SK-N-SH treated with all-trans-retinoic acid at 6 μM for 48 hours (cell line): Measurements from ENCODE around the gene AURKB.

Source experiments
- ARNTL ChIP-seq: fragments of 450-650 bp; formaldehyde crosslinking; IDR thresholded peaks from 2 replicates; pipeline ENCODE4 v1.5.0; 2020; ENCODE audit warnings: low read depth, mild to moderate bottlenecking, moderate library complexity, borderline replicate concordance
- CSDC2 ChIP-seq: fragments of 250-450 bp; sonication (Bioruptor Pico); IDR thresholded peaks from 2 replicates; pipeline ENCODE4 v1.5.0; 2020; ENCODE audit warnings: mild to moderate bottlenecking, moderate library complexity
- GLIS3 ChIP-seq: fragments of 250-450 bp; sonication (Bioruptor Pico); IDR thresholded peaks from 2 replicates; pipeline ENCODE4 v1.5.0; 2020; ENCODE audit warnings: mild to moderate bottlenecking, moderate library complexity
- ISL1 ChIP-seq: fragments of 250-450 bp; sonication (Bioruptor Pico); IDR thresholded peaks from 2 replicates; pipeline ENCODE4 v2.1.2; 2022; ENCODE audit warnings: mild to moderate bottlenecking, moderate library complexity
- PPARA ChIP-seq: fragments of 250-450 bp; sonication (Bioruptor Pico); IDR thresholded peaks from 2 replicates; pipeline ENCODE4 v1.5.0; 2020; ENCODE audit warnings: mild to moderate bottlenecking, borderline replicate concordance
- TCF4 ChIP-seq: fragments of 250-450 bp; sonication (Bioruptor Pico); IDR thresholded peaks from 2 replicates; pipeline ENCODE4 v1.8.0; 2021; ENCODE audit warnings: mild to moderate bottlenecking, moderate library complexity, borderline replicate concordance
- TOX ChIP-seq: fragments of 250-450 bp; sonication (Bioruptor Pico); IDR thresholded peaks from 2 replicates; pipeline ENCODE4 v1.8.0; 2021; ENCODE audit warnings: mild to moderate bottlenecking, moderate library complexity, borderline replicate concordance
- ZFP3 ChIP-seq: fragments of 250-450 bp; sonication (Bioruptor Pico); IDR thresholded peaks from 2 replicates; pipeline ENCODE4 v1.5.0; 2020; ENCODE audit warnings: mild to moderate bottlenecking, moderate library complexity
- ZFP30 ChIP-seq: fragments of 450-650 bp; formaldehyde crosslinking; IDR thresholded peaks from 2 replicates; pipeline ENCODE4 v1.5.0; 2022; ENCODE audit warnings: mild to moderate bottlenecking, moderate library complexity
- ZNF565 ChIP-seq: fragments of 450-650 bp; formaldehyde crosslinking; conservative IDR thresholded peaks from 2 replicates; pipeline ENCODE4 v1.5.0; 2020; ENCODE audit warnings: low read depth, mild to moderate bottlenecking, moderate library complexity
- TF ChIP-seq, protein P1 (sequence below): fragments of 250-450 bp; sonication (Bioruptor Pico); IDR thresholded peaks from 2 replicates; pipeline ENCODE4 v1.5.1; 2020; ENCODE audit warnings: low read depth, mild to moderate bottlenecking, moderate library complexity

DNA sequence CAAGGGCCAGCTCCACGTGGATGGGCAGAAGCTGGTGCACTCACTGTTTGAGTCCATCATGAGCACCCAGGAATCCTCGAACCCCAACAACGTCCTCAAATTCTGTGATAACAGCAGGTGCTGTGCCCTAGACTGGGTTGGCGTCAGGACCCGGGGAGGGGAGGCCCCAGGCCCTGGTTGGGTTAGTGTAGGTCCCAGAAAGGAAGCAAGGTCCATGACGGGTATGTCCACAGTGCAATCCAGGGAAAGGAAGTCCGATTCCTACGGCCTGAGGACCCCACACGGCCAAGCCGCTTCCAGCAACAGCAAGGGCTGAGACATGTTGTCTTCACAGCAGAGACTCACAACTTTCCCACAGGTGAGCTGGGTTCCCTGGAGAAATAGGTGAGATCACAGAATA, 45.9 kb upstream of the AURKB start:
- no peak for TF ChIP-seq PPARA (CRISPR knock-in tag)
- TF ChIP-seq ZFP3 (CRISPR knock-in tag) = no peak
- no peak for TF ChIP-seq ARNTL (CRISPR knock-in tag)
- TF ChIP-seq CSDC2 (CRISPR knock-in tag) = no peak
- no peak for TF ChIP-seq ISL1 (CRISPR knock-in tag)
- TF ChIP-seq GLIS3 = no peak
- TF ChIP-seq TOX (CRISPR knock-in tag) = no peak
- no peak for TF ChIP-seq ZNF565 (CRISPR knock-in tag)
- TF ChIP-seq TCF4 (CRISPR knock-in tag) = no peak
- no peak for TF ChIP-seq ZFP30 (CRISPR knock-in tag)
- TF ChIP-seq, protein P1, sequence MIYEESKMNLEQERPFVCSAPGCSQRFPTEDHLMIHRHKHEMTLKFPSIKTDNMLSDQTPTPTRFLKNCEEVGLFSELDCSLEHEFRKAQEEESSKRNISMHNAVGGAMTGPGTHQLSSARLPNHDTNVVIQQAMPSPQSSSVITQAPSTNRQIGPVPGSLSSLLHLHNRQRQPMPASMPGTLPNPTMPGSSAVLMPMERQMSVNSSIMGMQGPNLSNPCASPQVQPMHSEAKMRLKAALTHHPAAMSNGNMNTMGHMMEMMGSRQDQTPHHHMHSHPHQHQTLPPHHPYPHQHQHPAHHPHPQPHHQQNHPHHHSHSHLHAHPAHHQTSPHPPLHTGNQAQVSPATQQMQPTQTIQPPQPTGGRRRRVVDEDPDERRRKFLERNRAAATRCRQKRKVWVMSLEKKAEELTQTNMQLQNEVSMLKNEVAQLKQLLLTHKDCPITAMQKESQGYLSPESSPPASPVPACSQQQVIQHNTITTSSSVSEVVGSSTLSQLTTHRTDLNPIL (CRISPR knock-in tag) = no peak
